HL-60 (cell line): ENCODE measurements around the gene NMT1.

Experiments used
- DNase-seq, 2 experiments: peaks; one replicate each; pipeline ENCODE4 v3.0.0-alpha.2; 2010 to 2020; ENCODE audit warnings: low read depth in 1 of 2, low spot score in 1 of 2
- H3K27ac ChIP-seq: fragments of 250-450 bp; sonication (Bioruptor Pico); replicated peaks from 2 replicates; pipeline ENCODE4 v1.5.1; 2020; ENCODE audit warnings: mild to moderate bottlenecking, moderate library complexity
- H3K27me3 ChIP-seq: fragments of 250-450 bp; sonication (Bioruptor Pico); 2 replicates; pipeline ENCODE4 v1.5.1; 2021; ENCODE audit warnings: mild to moderate bottlenecking, moderate library complexity; ENCODE audit not compliant: insufficient read depth, poor library complexity, severe bottlenecking
- H3K4me3 ChIP-seq: replicated peaks from 2 replicates; pipeline ENCODE4 v1.5.1; 2011; ENCODE audit warnings: mild to moderate bottlenecking, control low read depth, low read length; ENCODE audit not compliant: insufficient read depth
- CTCF ChIP-seq: IDR thresholded peaks from one replicate; pipeline ENCODE4 v1.5.1; 2011; ENCODE audit warnings: low read length, control low read depth, inconsistent platforms; ENCODE audit not compliant: insufficient read depth
- GABPA ChIP-seq: IDR thresholded peaks from 2 replicates; pipeline ENCODE4 v1.6.1; 2012; ENCODE audit warnings: low read depth
- POLR2AphosphoS5 ChIP-seq: IDR thresholded peaks from 2 replicates; pipeline ENCODE4 v1.6.1; 2012; ENCODE audit warnings: low read depth
- REST ChIP-seq: IDR thresholded peaks from 2 replicates; pipeline ENCODE4 v1.6.1; 2012; ENCODE audit warnings: low read depth; ENCODE audit not compliant: insufficient replicate concordance
- SPI1 ChIP-seq: IDR thresholded peaks from 2 replicates; pipeline ENCODE4 v1.6.1; 2012; ENCODE audit warnings: low read depth, mild to moderate bottlenecking, borderline replicate concordance

Gene NMT1

GRCh38 chr17:45090711-45091110 lies 29.6 kb downstream of the NMT1 start:
- Histone ChIP-seq H3K4me3 (no peak overlapping the region), H3K27me3 (no peaks in the 10 kb centered on the region), H3K27ac (no peak overlapping the region)
- DNase-seq, result no peak
- TF ChIP-seq SPI1 (no peak), POLR2AphosphoS5 (no peak), CTCF (no peak), REST (no peak), GABPA (no peak)

- DNase-seq, result no peak
- Histone ChIP-seq H3K27me3 (no peaks in the 10 kb centered on the region), H3K27ac (no peak overlapping the region), H3K4me3 (no peak overlapping the region)
- TF ChIP-seq CTCF, result no peak
- no peak for TF ChIP-seq REST
- no peak for TF ChIP-seq SPI1
- no peak for TF ChIP-seq GABPA
- no peak for TF ChIP-seq POLR2AphosphoS5
These were observed 30.8 kb downstream of the NMT1 start for GRCh38 chr17:45091778-45092425.

GRCh38 chr17:45092911-45093430 lies 31.9 kb downstream of the NMT1 start:
- no peak for DNase-seq
- Histone ChIP-seq H3K27ac (no peak overlapping the region), H3K27me3 (no peaks in the 10 kb centered on the region), H3K4me3 (no peak overlapping the region)
- no peak for TF ChIP-seq SPI1
- no peak for TF ChIP-seq POLR2AphosphoS5
- TF ChIP-seq REST, result no peak
- TF ChIP-seq CTCF, result no peak
- TF ChIP-seq GABPA, result no peak
